Measurements from ENCODE around the gene TFIP11.
"Not testable (repeated sequence)": the region's sequence is repeated elsewhere in the genome, so short reads cannot be mapped to it uniquely, and the experiment has no call there.

TFIP11 gene

DNA sequence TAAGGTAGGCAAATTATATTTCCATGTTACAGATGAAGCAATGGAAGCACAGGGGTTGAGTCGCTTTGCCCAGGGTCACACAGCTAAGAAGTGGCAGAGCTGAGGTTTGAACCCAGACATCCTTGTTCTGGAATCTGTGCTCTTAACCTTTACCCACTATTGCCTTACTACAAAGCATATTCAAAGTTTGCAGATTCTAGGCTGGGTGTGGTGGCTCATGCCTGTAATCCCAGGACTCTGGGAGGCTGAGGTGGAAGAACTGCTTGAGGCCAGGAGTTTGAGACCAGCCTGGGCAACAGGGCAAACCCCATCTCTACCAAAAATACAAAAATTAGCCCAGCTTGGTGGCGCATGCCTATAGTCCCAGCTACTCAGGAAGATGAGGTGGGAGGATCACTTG lies 27.8 kb upstream of the TFIP11 start:
- DNase-seq: no peak

DNA sequence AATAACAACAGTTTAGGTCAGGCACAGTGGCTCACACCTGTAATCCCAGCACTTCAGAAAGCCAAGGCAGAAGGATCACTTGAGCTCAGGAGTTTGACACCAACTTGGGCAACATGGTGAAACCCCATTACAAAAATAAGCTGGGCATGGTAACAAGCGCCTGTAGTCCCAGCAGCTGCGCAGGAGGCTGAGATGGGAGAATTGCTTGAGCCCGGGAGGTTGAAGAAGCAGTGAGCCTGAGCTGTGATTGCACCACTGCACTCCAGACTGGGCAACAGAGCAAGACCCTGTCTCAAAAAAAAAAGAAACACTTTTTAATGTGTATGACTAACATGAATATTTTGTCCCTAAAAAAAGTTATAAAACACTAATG lies 24.5 kb upstream of the TFIP11 start:
- no peak for DNase-seq

DNA sequence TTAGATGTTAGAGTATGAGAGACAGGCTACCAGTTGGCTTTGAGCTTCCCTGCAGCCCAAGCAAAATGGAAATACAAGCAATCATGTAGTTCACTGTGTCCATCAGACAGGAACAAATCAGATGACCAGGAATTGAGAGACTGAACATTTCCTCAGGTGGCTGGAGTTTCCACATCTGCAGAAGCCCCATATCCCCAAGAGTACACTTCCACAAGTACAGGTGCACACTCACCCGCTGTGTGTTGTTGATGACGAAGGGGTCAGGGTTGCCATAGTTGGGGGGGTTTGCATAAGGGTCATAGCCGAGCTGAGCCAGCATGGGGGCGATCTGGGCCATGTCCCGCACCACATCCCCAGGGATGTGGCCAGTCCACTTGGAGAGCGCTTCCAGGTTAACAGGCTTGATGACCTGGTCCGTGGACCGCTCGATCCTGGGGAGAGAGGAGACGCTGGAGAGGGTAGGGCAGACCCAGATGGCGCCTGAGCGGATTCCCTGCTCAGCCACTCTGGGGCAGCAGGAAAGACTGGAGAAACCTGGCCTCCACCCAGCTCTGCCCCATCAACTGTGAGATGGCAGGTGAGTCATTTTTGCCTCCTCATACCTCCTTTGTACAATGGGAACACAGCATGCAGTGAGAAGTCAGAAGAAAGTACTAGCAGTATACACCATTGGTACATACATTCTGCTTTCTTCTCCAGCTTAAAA lies 23.9 kb upstream of the TFIP11 start:
- no peak for DNase-seq

DNA sequence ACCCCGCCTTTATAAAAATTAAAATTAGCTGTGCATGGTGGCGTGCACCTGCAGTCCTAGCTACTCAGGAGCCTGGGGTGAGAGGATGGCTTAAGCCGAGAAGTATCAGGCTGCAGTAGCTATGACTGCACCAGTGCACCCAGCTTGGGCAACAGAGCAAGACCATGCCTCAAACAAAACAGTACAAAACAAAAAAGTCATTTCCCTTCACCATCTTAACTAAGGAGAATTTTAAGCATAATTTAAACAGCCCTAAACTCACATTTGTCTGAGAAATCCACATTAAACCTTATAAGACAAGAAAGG lies 23.3 kb upstream of the TFIP11 start:
- DNase-seq: no peak

DNA sequence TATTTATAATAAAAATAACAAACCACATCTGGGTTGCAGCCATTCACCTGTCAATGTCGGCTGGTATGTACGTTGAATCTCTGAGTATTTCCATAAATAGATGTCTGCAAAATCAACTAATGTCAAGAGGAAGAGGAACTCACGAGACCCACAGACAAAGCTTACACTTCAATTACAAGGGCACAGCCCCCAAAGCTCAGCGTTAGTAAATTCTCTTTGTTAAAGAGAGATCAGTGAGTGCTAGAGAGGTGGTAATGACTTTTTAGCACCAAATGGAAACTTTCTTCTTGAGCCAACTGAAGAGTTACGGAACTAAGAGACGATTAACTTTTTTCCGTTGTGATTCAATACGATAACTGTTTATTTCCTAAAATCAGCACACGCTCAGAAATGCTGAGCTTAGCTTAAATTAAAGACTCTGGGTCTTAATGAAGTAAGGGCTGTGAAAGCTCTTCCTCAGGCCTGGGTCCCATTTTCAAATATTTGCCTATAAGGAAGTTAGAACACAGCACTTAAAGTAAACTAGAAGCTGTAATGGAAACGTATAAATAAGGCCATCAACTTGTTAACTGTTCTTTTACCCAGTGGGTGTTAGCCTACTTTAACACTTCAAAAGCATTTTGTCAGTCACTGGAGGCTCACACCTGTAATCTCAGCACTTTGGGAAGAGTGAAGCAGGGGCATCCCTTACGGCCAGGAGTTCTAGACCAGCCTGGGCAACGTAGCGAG lies 22.8 kb upstream of the TFIP11 start:
- no peak for DNase-seq

DNA sequence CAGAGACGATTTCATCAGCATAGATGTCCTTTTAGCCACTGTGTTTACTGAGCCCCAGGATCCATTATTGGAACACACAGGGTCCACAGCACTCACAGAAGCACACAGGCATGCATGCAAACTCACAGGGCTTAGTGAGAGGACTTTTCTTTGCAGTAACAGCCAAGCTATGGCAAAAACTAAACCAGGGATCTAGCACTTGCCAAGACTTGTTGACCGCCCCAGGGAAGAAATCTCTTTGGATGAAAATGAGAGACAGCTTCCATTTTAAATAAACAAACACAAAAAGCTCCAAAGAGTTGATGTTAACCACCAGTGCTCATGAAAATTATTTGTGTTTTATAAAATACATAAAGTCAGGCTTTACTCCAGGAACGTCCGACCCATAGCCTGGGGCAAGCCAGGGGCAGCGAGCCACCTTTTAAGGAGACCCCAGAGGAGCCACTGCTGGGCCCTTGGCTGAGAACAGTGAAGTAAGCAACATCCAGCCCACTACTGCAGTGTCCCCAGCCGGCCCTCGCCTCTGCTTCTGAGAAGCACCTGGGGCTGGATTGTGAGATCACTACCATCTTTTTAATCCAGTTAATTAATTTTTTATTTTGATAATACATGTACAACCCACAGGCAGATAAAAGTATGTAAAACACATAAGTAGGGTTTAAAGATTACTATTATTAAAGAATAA lies 22.0 kb upstream of the TFIP11 start:
- DNase-seq: no peak

DNA sequence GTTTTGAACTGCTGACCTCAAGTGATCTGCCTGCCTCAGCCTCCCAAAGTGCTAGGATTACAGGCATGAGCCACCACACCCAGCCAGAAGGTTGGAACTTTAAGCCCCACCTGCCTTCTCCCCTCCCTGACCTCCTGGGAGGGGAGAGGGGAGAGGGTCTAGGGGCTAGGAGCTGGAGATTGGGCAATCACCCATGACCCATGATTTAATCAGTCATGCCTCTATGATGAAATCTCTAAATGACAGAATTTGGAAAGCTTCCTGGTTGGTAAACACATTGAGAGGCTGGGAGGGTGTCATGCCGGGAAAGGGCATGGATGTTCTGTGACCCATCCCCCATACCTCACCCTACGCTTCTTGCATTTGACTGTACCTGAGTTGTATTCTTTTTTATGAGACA lies 17.1 kb upstream of the TFIP11 start:
- no peak for DNase-seq

DNA sequence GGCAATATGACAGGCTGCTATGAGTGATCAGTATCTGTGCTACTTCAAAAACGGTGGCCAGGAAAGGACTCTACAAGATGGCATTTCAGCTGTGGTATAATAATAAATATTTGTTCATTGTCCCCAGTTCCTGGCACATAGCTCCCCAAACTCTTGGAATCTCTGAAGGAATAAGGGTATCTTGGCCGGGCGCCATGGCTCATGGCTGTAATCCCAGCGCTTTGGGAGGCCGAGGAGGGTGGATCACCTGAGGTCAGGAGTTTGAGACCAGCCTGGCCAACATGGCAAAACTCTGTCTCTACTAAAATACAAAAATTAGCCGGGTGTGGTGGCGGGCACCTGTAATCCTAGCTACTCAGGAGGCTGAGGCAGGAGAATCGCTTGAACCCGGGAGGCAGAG lies 16.2 kb upstream of the TFIP11 start:
- DNase-seq: not testable (repeated sequence)

DNA sequence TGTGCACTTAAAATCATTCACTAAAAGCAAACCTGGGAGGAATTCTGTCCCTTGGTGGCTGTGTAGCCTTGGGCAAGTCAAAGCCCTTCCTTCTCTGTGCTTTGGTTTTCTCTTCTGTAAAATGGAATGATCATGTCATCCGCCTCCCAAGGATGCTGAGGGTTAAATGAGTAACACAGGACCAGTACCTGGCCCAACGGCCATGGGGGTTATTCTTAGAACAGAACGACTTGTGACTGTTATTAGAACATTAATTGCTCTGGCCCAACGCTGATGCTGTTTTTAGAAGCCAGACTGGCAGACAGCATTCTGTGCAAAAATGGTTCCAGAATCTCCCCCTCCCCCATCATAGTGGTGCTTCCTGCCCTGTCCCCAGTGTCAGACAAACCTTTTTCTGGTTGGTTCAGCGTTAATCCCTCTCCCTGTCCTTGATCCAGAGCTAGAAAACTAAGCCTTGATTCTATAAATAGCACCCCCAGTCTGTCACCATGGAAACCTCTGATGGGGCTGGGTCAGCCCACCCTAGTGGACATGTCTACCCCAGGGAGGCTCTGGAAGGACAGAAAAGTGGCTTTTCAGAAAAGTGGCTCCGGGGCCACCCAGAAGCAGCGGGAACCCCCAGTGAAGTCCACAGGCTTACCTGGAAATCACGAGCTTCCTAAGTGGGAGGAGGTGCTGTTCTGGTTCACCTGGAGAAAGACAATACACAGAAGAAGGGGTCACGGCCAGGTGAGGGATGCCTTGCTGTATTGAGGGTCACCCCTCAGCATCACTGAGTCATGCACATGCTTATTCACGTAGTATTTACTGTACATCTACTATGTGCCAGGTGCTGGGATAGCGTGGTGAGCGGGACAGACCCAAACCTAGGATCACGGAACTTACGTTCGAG lies 15.5 kb upstream of the TFIP11 start:
- no peak for DNase-seq

DNA sequence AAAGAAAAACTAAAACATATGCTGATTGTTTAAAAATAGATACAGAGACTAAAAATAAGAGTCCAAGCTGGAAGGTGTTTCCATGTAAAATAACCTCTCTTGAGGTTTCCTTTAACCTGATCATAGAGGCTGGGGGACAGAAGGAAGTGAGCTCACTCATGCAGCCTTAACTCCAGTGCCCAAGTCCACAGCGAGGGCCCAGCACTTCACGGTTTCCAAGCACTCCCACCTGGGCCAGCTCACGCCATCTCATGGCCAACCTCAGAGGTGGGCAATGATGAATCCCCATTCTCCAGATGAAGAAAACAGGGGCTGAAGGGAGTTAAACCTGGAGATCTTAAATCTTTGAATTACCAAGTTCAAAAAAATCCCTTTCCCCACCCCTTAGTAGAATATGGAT lies 14.9 kb upstream of the TFIP11 start:
- no peak for DNase-seq

DNA sequence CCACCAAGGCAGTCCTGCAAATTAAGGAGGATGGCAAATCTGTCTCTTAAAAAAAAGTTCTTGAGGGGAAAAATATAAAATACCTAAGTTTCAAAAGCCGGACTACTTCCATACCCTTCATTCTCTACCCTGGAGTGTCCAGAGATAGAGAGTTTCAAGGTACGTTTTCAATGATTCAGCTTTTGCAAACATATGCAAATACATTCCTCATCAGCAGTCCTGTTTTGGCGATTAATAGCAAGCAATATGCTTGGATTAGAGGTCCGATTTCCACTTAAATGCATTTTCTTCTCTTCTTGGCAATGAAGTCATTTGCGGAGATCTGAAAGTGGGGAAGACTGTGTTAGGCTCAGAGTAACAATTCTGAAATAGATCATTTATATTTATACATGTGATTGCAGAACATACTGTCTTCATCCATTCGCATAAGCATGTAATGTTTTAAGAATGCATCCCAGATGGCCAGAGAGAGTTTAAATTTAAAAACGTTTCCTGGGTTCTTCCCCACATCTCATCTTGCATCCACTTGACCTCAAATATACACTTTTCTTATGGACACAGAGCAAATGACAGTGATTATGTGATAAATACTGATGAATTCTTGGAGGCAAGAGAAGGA lies 13.8 kb upstream of the TFIP11 start:
- no peak for DNase-seq

DNA sequence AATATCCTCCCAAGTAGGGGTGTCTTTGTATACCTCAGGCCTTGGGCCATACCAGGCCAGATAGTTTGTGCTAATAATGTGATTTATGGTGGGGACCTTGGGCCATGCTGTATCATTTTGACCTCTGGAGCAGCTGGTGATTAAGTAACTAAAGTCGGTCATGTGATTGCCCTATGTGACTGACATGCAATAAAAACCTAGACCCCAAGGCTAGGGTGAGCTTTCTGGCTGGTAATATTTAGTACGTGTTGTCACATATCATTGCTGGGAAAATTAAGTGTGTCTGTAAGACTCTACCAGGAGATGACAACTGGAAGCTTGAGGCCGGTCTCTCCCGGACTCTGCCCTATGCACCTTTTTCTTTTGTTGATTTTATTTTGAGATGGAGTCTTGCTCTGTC lies 12.6 kb upstream of the TFIP11 start:
- no peak for DNase-seq

DNA sequence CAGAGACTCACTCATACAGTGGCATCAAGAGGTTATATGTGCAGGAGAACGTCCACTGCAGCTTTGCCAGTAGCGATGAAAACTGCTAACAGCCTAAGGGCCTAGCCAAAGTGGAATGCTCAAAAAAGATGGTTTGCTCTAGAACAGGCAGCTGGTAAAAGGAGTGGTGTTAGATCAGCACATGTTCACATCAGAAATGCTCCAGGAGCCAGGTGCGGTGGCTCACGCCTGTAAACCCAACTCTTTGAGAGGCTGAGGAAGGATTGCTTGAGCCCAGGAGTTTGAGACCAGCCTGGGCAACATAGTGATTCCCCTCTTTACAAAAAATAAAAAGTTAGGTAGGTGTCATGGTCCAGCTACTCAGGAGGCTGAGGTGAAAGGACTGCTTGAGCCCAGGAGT lies 10.3 kb upstream of the TFIP11 start:
- DNase-seq: no peak

DNA sequence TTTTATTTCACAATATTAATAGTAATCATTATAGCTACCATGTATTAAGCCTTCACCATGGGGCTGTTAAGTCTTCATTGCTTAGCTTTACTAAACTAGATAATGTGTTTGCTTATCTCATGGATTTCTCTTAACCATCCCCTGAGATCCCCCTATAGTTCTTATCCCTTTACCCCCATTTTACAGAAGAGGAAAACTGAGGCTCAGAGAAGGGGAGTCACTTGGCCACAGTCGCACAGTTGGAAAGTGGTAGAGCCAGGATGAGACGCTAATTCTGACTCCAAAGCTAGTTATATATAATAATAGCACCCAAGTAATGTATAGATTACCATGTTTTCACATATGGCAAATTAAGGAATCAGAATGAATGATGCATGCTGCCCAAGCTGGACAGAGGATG lies 9.7 kb upstream of the TFIP11 start:
- DNase-seq: no peak

DNA sequence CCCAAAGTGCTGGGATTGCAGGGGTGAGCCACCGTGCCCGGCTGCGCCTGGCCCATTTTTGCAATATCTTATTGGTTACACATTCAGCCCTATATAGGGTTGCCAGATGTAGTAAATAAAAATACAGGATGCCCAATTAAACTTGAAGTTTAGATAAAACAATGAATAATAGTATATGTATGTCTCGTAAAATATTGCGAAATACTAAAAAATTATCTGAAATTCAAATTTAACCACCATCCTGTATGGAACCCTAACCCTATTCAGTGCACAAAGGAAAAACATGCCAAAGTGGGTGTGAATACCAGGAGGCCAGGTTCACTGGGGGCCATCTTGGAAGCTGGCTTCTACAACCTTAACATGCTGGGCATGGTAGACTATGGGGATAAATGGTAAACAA lies 5.2 kb upstream of the TFIP11 start:
- no peak for DNase-seq

DNA sequence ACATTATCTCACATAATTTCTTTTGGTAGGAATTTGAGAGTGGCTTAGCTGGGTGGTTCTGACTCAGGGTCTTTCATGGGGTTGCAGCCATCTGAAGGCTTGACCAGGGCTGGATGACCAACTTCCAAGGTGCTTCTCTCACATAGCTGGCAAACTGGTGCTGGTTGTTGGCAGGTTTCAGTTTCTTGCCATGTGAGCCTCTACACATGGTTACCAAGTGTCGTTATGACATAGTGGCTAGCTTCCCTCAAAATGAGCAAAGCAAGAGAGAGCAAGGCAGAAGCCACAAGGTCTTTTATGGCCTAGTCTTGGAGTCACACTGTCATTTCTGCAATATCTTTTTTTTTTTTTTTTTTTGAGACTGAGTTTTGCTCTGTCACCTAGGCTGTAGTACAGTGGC lies 4.2 kb upstream of the TFIP11 start:
- DNase-seq: no peak

DNA sequence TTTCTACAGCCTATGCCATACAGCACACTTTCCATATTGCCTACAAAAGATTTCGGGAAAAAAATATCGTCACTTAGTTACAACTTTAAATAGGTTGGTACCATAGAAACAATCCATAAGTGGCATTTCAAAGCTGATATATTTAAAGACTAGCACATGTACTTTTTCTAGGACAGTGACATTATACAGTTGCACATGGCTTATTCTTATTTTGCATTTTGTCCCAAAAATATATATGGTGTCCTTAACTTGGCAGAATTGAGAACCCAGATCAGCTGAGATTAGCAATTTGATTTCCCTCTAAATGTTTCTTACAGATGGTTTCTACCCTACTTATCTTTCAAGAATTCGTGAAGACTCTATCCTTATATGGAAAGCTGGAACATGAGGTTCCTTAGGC lies 3.7 kb upstream of the TFIP11 start:
- DNase-seq: no peak

DNA sequence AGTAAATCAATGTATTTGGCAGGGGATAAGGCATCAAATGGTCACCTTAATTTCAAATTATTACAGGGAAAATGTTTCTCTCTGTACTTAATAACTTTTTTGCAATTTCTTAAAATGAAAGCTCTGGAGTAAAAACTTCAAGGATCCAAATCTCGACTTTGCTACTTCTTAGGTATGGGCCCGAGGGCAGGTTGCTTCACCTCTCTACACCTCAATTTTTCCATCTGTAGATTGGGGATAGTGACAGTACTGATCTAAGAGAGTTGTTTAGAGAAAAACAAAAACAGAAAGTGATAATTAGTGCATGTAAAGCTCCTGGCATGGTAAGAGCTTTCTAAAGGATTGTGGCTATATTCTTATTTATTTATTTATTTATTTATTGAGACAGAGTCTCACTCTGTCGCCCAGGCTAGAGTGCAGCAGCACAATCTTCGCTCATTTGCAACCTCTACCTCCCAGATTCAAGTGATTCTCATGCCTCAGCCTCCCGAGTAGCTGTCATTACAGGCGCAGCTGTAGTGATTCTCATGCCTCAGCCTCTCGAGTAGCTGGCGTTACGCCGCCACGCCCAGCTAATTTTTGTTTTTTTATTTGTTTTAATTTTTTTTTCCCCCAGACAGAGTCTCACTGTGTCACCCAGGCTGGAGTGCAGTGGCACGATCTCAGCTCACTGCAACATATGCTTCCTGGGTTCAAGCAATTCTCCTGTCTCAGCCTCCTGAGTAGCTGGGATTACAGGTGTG lies 2.3 kb upstream of the TFIP11 start:
- DNase-seq: no peak

DNA sequence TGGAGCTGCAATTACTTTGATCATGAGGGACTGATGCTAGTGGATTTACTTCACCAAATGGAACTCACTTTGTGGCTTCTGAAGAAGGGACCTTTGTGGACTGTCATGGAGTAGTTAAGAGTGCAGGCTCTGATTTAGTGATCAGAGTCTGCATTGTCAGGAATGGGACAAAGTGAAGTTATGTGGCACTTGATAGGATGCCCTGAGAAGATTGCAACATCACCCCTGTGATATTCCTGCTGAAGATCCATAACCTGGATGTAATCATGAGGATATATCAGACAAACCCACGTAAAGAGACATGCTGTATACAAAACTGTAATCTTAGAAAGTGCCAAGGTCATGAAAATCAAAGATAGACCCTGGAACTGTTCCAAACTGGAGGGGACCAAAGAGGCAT lies 1.6 kb upstream of the TFIP11 start:
- no peak for DNase-seq

DNA sequence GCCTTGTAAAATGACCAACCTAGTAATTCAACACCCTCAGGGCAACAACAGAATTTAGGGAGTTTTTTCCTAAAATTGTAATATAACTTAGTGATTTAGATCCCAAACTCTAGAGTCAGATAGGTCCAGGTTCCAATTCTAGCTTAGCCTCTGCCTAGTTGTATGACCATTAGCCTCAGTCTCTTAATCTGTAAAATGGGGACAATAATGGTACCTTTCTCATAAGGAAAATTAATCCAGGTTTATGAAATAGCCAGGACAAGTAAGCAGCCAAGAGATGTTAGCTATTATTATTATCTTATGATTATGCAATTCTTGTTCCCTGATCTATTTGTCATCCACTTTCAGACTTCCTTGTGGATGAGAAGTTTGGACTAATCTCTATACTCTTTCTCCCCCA lies 4.1 kb downstream of the TFIP11 start:
- DNase-seq: no peak

DNA sequence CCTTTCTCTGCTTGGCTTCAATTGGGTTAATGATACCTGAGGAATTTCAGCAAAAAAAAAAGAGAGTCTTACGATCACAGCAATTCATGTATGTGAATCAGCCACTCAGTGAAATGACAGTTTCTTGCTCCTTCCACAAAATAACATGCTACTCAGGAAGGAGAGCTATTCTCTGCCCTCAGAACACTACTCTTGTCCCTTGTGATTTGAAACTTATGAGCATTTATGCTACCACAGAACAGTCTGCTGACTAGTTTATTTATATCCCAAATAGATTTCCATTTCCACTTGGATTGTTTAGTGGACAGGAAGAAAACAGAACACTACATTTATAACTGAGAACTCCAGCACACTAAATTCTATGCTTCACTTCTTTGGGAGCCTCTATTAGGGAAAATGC lies 8.5 kb downstream of the TFIP11 start:
- DNase-seq: no peak
